NCI-H748 treated with DMSO at 0.1 percent for 48 hours (cell line): ENCODE data around the gene GLRA3.
"Not testable (repeated sequence)": the region's sequence is repeated elsewhere in the genome, so short reads cannot be mapped to it uniquely, and the experiment has no call there.

ENCODE experiments used
- DNase-seq: peaks from one replicate; lab custom pipeline; 2025; lab: John Stamatoyannopoulos, UW

The GLRA3 gene

DNA sequence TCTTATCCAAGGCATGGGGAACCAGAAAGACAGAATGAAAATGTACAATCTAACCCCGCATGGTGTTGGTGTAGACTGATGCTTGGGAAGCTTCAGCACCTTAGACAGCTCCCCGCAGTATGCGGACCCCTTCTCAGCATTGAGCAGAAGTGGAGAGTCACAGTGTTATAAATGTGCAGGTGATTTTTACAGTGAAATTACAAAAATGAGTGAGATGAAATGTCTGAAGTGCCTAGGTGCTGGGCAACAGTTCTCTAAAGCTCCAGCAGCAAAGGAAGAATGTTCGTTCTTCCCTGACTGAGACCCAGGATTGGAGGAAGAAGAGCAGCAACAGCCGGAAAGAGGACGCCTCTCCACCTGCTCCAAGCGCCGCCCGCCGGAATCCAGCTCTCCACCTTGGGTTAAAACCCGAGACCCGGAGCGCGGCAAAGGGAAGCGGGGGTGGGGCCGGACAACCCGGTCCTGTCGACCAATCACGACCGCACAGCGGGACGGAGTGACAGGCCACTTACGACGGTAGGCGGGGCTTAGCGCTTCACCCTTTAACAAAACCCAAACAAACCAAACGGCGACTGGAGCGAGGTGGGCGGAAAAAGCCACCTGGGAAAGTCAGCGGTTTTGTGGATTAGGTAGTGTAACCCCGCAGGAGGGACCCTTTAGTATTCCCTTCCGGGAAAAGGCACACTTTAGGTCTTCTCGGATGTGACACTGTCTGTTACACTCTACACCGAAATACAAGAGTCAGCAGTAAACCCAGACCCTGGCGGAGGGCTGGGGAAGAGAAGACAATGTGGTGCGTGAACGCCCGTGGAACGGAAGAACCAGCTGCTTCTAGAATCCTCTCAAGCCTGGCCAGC is at the start of gene GLRA3:
GLRA3 (minus strand) TSS at position 403 of the 857 bp plus-strand sequence. CDS start 436 bp downstream, outside the sequence.
- DNase-seq, result peak; percentile 87

DNA sequence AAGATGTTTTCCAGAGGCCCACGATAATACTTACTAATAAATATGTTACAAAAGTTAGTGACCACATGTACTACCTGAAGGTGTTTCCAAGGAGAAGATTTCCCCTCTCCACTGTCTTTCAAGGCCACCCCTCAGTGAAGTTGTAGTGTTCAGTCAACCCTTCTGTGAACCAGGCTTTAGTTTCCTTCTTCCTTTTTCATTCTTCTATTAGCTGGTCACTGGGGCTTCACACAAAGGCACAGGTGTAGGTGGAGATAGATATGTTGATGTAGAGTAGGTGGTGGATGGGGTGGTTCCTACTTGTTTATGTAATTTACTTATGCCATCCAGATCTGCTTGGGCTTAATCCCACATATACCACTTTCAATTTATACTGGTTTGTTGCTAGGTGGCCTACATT is 45.9 kb upstream of the GLRA3 start:
- no peak for DNase-seq

DNA sequence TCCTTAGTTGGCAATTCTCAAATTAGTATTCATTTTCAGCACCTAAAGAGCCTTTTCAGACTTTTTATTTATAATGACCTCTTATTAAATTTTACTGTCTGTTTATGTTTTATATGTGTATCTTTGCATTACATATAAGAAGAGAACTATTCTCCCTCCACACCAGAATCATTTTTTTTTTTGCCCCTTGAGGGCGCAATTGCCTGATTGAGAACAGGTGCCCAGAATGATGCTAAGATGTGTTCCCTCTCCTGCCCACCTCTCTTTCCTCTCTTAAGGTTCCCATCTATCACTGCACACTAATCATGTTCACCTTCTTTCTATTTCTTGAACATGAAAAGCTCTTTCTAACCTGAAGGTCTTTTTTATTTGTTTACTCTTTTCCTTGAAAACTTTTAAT is 44.9 kb upstream of the GLRA3 start:
- DNase-seq, result peak; percentile 26

DNA sequence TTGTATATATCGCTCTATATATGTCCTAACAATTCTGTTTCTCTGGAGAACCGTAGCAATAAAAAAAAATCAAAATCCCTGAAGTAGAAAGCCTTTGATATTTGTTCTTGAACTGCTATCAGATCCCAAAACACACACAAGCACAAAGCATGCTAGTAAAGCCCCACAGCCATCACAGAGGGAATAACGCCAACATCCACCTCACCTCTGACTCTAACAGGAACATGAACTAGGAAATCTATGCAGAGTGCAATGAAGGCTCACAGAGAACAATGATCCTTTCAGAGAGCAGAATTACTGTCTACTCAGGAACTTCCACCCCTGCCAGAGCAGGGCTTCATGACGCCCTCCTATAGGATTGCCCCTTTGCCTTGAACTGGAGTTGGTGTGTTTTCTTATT is 44.1 kb upstream of the GLRA3 start:
- DNase-seq, result not testable (repeated sequence)

DNA sequence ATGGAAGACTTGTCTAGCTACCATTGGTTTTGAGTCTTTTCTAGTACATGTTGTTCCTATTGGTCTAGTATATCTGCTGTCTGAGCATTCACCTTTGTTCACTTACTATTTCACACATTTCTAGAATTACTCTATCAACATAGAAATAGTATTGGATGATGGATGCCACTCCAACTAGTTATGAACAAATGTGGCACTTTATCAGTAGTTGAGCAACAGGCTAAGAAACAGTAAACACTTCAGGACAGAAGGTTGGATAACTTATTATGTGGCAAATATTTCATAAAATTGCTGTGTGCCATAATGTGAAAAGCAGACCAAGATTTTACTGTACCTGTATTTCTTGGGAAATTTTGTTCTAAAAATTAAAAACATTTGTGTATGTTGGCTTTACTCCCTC is 42.4 kb upstream of the GLRA3 start:
- DNase-seq, result no peak

DNA sequence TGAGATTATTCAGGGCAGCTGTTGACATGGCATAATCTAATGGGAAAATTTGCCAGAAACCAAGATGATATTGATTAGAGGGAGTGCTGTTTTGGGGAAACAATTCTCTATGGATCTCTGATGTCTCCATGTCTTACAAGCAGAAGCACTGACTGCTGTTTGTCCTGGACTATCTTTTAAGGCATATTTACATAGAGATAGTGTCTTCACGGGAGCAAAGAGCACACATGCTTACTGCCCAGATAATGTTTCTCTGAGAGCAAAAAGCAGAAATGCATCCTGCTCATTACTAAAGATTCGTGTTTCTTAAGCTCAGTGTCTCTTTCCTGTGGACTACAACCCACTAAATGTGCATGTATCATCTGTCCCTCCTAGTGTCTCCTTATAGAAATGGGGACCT is 41.3 kb upstream of the GLRA3 start:
- DNase-seq, result no peak

DNA sequence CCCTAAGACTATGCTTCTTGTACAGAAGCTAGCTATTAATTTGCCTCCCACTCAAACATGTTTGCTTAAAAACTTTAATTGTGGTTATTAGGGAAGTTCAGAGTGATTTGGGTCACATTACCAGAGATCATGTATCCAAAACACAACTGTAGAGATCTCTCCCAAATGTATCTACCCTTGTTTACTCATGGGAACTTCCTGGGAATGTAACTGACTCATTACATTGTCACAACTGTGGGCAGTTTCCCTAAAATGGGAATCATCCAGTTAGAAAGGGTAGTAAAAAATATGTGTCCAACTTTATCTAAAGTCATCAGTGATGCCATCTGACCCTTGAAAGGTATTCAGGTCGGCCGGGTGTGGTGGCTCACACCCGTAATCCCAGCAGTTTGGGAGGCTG is 40.3 kb upstream of the GLRA3 start:
- no peak for DNase-seq

DNA sequence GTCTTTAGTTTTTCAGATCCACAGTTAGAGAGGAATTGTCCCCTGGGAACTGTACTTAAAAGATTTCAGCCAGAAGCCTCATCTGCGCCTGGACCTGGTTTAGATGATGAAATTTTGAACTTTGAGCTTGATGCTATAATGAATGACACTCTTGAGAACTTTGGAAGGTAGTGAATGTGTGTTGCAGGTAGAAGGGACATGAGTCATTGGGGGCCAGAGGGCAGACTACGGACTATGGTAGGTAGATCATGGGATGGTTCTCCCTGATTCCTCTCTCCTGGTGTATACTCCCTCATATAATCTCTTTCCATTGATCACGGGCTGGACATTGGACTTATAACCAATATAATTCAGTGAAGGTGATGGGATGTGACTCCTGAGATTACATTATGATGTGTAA is 38.9 kb upstream of the GLRA3 start:
- no peak for DNase-seq

DNA sequence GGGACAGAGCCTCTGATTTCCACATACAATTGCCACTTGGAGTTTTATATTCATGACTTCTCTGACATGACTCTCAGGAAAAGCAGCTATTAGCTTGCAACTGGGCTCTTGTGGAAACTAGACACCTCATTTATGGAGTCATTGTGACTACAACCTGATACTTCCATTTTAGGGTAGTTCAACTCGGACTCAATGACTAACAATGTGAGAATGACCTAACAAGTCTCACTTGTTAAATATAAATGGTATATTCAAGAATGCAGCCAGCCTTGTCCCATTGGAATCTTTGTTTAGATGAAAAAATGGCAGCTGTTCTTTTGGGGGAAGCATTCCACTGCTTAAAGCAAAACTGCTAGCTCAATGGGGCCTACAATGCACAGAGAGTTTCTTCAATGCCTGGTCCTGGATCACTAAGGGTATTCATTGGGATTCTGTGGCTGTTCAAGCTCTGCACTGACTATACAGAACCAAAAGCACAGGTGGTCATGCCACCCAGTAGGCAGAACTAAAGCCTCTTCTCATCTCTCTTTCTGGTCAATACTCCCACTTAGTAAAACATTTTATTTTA is 36.5 kb upstream of the GLRA3 start:
- DNase-seq, result no peak

DNA sequence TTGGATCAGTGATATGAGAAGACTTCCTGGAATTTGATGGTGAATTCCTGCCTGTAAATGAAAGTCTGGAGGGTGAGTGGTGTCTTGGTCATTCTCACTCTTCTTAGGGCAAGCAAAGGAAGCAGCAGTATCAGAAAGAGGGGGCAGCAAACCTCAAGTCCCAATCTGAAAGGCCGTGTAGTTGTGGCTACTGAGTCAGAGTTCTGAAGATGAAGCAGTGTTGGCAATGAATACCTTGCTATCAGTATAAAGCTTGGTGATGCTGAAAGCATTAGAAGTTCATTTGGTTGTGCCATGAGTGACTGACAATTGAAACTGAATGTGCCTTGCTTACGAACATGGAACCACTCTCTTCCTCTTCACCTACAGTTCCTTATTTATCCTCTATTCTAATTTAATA is 35.0 kb upstream of the GLRA3 start:
- DNase-seq, result no peak

DNA sequence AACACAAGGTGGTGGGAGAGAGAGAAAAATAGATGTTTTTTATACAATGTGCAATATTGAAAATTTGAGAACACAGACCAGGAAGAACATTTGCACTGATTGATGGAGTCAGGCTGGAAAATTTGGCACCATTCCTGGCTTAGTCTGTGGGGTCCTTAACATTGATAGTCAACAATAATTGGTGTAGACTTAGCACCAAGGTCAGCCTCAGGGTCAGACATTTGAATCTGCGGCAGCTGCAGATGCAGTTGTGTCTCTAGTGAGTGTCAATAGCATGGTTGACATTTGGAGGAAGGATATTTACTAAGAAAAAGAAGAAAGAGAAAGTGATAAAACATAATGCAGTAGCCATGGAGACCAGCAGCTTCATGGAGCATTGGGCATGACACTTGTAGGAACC is 31.5 kb upstream of the GLRA3 start:
- peak; percentile 65 for DNase-seq

DNA sequence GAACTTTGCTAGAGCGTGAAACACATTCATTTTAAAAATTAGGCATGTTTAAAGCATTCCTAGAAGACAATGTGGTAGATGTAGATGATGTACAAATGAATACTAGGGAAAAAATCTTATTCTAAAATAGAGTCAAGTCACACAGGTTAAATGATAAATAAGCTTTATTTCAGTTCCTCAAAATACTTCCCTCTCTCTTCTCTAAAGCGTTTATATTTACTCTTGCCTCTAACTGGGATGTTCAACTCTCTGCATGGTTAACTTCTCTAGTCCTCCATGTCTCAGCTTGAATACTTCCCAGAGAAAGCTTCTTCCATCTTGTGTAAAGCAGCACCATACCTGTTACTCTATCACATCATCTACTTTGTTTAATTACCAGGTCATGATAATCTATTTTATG is 30.9 kb upstream of the GLRA3 start:
- DNase-seq, result no peak

DNA sequence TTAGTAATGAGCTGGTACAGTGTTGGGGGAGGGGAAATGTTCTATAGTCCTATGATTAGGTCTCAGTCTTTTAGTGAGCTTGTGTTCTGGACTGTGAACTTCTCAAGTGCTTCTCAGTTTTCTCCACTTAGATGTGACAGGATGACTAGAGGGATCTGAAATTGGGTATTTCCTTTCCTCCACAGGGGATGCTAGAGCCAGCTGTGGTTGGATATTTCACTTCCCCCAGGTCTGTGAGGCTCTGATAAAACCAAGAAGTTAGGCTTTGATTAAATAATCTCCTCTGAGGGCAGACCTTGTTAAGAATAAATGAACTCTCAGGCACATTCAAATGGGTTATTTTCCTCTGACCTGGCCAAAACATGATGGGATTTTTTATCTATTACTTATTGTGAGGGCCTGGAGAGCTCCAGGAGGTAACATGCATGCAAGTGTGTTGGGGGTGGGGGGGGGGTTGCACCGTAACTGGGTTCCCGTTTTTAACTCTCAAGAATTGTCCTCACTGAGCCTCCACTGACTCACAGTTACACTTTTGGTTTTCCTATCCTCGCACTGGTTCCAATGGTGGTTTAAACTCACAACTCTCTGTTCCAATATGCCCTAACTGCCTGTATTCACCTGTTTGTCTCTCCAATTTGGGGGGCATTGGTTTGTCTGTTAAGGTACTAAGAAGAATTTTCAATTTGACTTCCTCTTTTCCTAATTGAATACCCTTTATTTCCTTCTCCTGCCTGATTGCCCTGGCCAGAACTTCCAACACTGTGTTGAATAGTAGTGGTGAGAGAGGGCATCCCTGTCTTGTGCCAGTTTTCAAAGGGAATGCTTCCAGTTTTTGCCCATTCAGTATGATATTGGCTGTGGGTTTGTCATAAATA is 28.1 kb upstream of the GLRA3 start:
- DNase-seq, result no peak

DNA sequence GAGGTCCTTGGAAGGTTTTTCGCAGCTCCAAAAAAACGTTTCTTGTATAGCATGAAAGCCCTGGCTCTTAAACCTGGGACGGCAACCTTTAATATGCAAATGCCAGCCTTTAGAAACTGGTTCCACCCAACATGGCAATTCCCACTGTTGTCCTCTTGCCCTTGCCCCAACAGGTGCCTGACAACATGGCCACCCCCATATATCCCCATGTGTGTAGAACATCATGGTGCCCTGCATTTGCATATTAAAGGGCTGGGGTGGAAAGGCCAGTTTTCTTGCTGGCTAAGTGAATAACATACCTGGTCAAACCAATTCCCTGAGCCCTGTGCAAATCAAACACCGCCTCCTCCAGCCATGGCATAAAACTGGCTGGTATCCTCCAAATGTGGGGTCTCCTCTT is 26.0 kb upstream of the GLRA3 start:
- no peak for DNase-seq

DNA sequence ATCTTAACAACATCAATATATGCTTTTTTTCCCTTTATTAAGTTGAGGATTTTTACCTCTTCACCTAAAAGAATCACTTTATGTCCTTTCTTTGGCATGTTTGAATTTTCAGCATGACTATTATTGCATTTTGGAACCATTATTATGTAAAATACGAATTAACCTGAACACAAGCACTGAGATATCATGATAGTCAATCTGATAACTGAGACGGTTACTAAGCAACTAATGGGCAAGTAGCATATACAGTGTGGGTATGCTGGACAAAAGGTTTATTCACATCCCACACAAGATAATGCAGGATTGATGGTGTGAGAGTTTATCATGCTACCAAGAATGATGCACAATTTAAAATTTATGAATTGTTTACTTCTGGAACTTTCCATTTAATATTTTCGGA is 24.6 kb upstream of the GLRA3 start:
- no peak for DNase-seq

DNA sequence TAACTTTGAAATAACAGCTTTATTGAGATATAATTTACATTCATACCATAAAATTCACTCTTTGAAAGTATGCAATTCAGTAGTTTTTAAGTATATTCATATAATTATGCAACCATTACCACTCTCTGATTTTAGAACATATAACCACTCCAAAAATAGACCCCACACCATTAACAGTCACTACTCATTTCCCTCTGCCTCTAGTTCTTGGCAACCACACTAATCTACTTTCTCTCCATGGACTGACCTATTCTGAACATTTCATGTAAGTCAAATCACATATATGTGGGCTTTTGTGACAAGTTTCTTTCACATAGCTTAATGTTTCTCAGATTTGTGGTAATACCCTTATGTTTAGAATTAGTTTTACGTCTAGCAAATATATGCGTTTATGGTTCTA is 19.5 kb upstream of the GLRA3 start:
- no peak for DNase-seq

DNA sequence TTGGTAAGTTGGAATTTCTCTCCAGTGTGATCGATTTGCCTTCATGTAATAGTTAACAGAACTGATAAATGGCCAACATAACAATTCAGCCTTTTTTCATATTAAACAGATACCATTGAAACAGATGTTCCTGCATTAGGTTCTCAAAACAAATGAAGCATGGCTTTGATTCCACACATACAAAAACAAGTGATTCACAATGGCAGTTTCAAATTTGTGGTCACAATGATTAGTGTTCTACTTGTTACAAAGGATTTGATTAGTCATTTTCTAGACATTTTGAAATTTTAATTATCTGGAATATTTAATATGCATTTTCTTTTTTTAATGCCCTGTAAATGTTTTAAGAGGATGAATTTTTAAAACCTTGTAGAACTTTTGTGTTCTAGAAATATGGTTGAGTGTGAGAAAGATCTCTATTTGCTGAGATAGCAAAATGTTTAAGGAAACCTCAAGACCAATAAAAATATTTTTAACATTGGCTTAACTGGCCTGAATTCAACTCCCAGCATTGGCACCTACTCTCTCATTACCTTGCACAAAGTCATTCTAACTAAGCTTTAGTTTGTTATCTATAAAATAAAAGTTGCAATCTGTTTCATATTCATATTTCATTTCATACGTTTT is 18.9 kb upstream of the GLRA3 start:
- DNase-seq, result no peak

DNA sequence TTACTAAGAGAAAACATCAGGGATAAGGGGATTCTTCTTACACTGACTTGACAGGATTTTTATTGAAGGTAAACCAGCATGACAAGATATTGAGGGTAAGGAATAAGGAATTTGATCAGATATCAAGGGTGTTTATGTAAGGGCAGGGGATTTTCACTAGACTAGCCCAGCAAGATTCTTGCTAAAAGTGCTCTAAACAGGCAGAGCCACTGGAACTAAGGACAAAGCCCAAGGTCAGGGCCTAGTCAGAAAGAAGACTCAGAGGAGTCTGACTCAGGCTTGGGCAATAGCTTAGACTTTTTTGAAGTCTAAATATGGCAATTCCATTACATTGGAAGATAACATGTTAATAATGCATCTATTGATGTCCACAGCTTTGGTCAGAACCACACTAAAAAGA is 6.5 kb upstream of the GLRA3 start:
- no peak for DNase-seq

DNA sequence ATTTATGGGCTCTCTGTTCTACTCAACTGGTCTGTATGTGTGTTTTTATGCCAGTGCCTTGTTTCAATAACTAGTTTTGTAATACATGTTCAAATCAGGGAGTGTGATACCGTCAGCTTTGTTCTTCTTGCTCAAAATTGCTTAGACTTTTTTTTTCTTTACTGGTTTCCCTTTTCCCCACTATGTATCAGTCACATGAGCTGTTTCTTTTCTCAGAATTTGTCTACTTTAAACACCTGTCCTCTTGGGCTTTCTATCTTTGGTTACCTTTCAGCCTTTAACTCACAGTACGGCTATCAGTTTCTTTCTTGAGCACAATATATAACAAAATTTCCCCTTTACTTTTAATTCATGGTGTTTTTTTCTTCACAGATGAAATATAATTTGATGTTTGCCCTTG is 5.4 kb upstream of the GLRA3 start:
- DNase-seq, result no peak

DNA sequence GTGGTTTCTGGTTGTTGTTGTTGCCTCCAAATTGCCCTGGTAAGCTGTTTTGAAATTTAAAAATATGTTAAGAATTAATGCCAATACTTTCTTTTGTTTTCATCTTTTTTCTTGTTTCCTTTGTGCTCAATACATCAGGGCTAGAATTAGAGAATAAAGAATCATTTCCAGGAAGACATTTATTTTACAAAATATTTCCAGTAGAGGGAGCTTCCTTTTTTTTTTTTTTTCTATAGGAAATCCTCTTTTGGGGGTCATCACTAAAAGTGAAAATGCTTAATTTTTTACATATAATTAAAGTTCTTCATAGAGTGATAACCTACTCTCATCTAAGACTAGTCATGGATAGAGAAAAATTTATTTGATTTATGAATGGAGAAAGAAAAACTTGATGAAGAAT is 2.4 kb downstream of the GLRA3 start:
- DNase-seq, result no peak

DNA sequence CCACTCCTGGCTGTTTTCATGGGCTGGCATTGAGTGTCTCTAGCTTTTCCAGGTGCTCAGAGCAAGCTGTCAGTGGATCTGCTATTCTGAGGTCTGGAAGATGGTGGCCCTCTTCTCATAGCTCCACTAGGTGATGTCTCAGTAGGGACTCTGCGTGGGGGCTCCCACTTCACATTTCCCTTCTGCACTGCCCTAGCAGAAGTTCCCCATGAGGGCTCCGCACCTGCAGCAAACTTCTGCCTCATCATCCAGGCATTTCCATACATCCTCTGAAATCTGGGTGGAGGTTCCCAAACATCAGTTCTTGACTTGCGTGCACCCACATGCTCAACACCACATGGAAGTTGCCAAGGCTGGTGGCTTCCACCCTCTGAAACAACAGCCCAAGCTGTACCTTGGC is 13.8 kb downstream of the GLRA3 start:
- no peak for DNase-seq

DNA sequence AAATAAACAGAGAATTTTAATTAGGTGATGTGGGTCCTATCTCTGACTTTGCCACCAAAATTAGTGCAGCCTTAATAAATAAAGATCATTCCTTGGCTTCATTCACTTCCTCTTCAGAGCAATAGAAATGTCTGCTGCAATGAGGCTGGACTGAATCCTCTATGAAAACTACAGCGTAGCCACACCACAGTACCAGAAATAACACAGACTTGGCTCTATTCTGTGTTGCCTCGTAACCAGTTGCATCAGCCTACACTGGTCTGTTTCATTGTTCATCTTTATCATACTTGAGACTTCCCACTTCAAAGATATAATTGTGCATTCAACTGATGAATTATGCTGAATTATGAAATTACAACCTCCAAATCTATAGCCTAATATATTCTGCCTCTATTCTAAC is 15.8 kb downstream of the GLRA3 start:
- DNase-seq, result no peak
